ENCODE results near the gene ARHGAP28.

The ARHGAP28 gene

GRCh38 chr18:6734726-6735430 is 5.4 kb downstream of the ARHGAP28 start:
- DNase-seq, result no peak

GRCh38 chr18:6737833-6738232 is 8.3 kb downstream of the ARHGAP28 start:
- no peak for DNase-seq

GRCh38 chr18:6738622-6739021 is 9.1 kb downstream of the ARHGAP28 start:
- DNase-seq, result no peak

- DNase-seq, result peak; percentile 64
Measured at GRCh38 chr18:6741232-6741663, 11.7 kb downstream of the ARHGAP28 start.

GRCh38 chr18:6741786-6742185 is 12.3 kb downstream of the ARHGAP28 start:
- no peak for DNase-seq

- no peak for DNase-seq
Measured at GRCh38 chr18:6743999-6744398, 14.5 kb downstream of the ARHGAP28 start.

GRCh38 chr18:6744816-6745455 is 15.4 kb downstream of the ARHGAP28 start:
- DNase-seq, result no peak

GRCh38 chr18:6745504-6746031 is 16.1 kb downstream of the ARHGAP28 start:
- DNase-seq, result no peak

GRCh38 chr18:6746386-6746960 is 17.0 kb downstream of the ARHGAP28 start:
- no peak for DNase-seq

- peak; percentile 55 for DNase-seq
Measured at GRCh38 chr18:6747646-6748045, 18.1 kb downstream of the ARHGAP28 start.

- DNase-seq, result no peak
Measured at GRCh38 chr18:6748241-6748640, 18.7 kb downstream of the ARHGAP28 start.

GRCh38 chr18:6750411-6750810 is 20.9 kb downstream of the ARHGAP28 start:
- no peak for DNase-seq

GRCh38 chr18:6751222-6751621 is 21.7 kb downstream of the ARHGAP28 start:
- no peak for DNase-seq

GRCh38 chr18:6752202-6752860 is 22.8 kb downstream of the ARHGAP28 start:
- no peak for DNase-seq

- DNase-seq, result no peak
Measured at GRCh38 chr18:6755107-6755506, 25.6 kb downstream of the ARHGAP28 start.

GRCh38 chr18:6757931-6758330 is 28.4 kb downstream of the ARHGAP28 start:
- no peak for DNase-seq

GRCh38 chr18:6759579-6759978 is 30.1 kb downstream of the ARHGAP28 start:
- no peak for DNase-seq

GRCh38 chr18:6763524-6763923 is 34.0 kb downstream of the ARHGAP28 start:
- no peak for DNase-seq

- no peak for DNase-seq
Measured at GRCh38 chr18:6764382-6764781, 34.9 kb downstream of the ARHGAP28 start.

GRCh38 chr18:6773777-6774176 is 44.3 kb downstream of the ARHGAP28 start:
- DNase-seq, result no peak

- DNase-seq, result no peak
Measured at GRCh38 chr18:6775237-6775636, 45.7 kb downstream of the ARHGAP28 start.

- no peak for DNase-seq
Measured at GRCh38 chr18:6775702-6776101, 46.2 kb downstream of the ARHGAP28 start.

GRCh38 chr18:6776188-6776587 is 46.7 kb downstream of the ARHGAP28 start:
- DNase-seq, result peak; percentile 87
